Tibial nerve (tissue), 4 donors: Measurements from ENCODE around the gene KAT2B. TPM values are rescaled to one million over a fixed set of nuclear protein-coding genes. Genes with fewer than 3 reads are reported as not detected.

Experiments used
- DNase-seq, 2 donors: peaks; one replicate each; pipeline ENCODE4 v3.0.0-alpha.2; 2019; ENCODE audit warnings: low spot score in 2 of 2
- H3K27ac ChIP-seq, 4 donors: fragments of 200-600 bp; sonication (generic) in 3 of 4; one replicate each; pipeline ENCODE4 v1.5.1; 2017 to 2019; ENCODE audit warnings: mild to moderate bottlenecking in 1 of 4
- H3K27me3 ChIP-seq, 2 donors: fragments of 200-600 bp; sonication (generic) in 1 of 2; one replicate each; pipeline versions ENCODE4 v1.5.1 to v1.6.0; 2017 to 2019
- H3K36me3 ChIP-seq, 3 donors: fragments of 200-600 bp; sonication (generic); one replicate each; pipeline ENCODE4 v1.5.1; 2018 to 2019
- H3K4me1 ChIP-seq, 4 donors: fragments of 200-600 bp; sonication (generic) in 3 of 4; one replicate each; pipeline ENCODE4 v1.5.1; 2017 to 2019
- H3K4me3 ChIP-seq, 4 donors: fragments of 200-600 bp; sonication (generic) in 3 of 4; one replicate each; pipeline ENCODE4 v1.5.1; 2017 to 2019; ENCODE audit warnings: mild to moderate bottlenecking in 1 of 4, moderate library complexity in 1 of 4
- H3K9me3 ChIP-seq, 4 donors: fragments of 200-600 bp; sonication (generic) in 3 of 4; one replicate each; pipeline ENCODE4 v1.5.1; 2017 to 2019
- CTCF ChIP-seq, 5 experiments: fragments of 200-600 bp in 3 of 5; fragments of 450-650 bp in 2 of 5; sonication (generic) in 3 of 5; IDR thresholded peaks; one replicate each; pipeline ENCODE4 v1.5.1; 2016 to 2019; ENCODE audit warnings: antibody characterized with exemption in 5 of 5, mild to moderate bottlenecking in 3 of 5, moderate library complexity in 2 of 5
- EP300 ChIP-seq, 2 donors: sonication (generic); formaldehyde crosslinking; IDR thresholded peaks; one replicate each; pipeline ENCODE4 v1.6.1; 2017; ENCODE audit warnings: antibody characterized with exemption in 2 of 2, mild to moderate bottlenecking in 1 of 2
- POLR2A ChIP-seq, 2 donors: fragments of 450-650 bp; IDR thresholded peaks; one replicate each; pipeline ENCODE4 v1.6.1; 2017; ENCODE audit warnings: antibody characterized with exemption in 2 of 2, mild to moderate bottlenecking in 2 of 2, moderate library complexity in 2 of 2
- WGBS, 2 donors: methylation state at CpG; one replicate each; pipeline ENCODE4 v1.1.5; 2018; 5-methylcytosine and 5-hydroxymethylcytosine counted together
- total RNA-seq, 4 donors: library from RNA; depleted of rRNA; stranded (reverse); fragments of >200 nt; gene quantifications; one replicate each; pipeline ENCODE4 v1.1.0, GENCODE V29; 2016

The KAT2B gene
- total RNA-seq, 4 donors from 2014 or later: 34.5 to 87.2 (median 60.1) TPM

- TF ChIP-seq EP300 (IDR thresholded peaks at IDR 0.05) (no peak), POLR2A (IDR thresholded peaks at IDR 0.05) (no peak), CTCF (IDR thresholded peaks at IDR 0.05) (no peak)
- peak overlapping the region in 3 of 4 donors; percentile 0 to 91 (median 90) for H3K27ac ChIP-seq
- no peaks in the 10 kb centered on the region for H3K27me3 ChIP-seq
- H3K36me3 ChIP-seq: no peaks in the 10 kb centered on the region
- no peak overlapping the region for H3K4me3 ChIP-seq
- WGBS, 2 donors: 63 to 69% methylated on average over 3 of the region's 3 CpGs
- no peaks in the 10 kb centered on the region for H3K9me3 ChIP-seq
- H3K4me1 ChIP-seq: peaks cover 0 to 84% (median 23%) of the 10 kb centered on the region in 4 donors
- DNase-seq: no peak
Observed at GRCh38 chr3:20068512-20069177, 28.4 kb downstream of the KAT2B start.

- peak overlapping the region in 3 of 4 donors; percentile 0 to 91 (median 90) for H3K27ac ChIP-seq
- H3K36me3 ChIP-seq: no peaks in the 10 kb centered on the region
- H3K4me3 ChIP-seq: no peak overlapping the region
- H3K9me3 ChIP-seq: no peaks in the 10 kb centered on the region
- TF ChIP-seq POLR2A (IDR thresholded peaks at IDR 0.05): no peak
- no peak for TF ChIP-seq EP300 (IDR thresholded peaks at IDR 0.05)
- no peak for DNase-seq
- H3K4me1 ChIP-seq: peaks cover 0 to 84% (median 21%) of the 10 kb centered on the region in 4 donors
- no peaks in the 10 kb centered on the region for H3K27me3 ChIP-seq
Observed at GRCh38 chr3:20069178-20069532, 28.9 kb downstream of the KAT2B start.

DNA sequence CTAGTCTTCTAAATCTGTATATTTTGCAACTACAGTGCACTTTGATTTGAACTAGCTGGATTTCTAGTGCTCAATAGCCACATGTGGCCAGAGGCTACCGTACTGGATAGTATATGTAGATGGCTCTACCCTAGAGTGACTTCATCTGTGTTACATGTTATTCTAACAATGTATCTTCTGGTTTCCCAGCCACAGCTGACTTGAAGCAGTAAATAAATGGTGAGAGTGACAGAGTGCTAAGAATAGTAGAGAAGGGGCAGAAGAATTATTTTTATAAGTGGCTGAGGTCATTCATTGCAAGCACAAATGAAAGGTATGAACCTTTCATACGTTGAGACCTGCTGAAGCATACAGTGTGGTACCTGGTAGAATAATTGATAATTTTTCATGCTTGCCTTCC, 30.9 kb downstream of the KAT2B start:
- H3K27me3 ChIP-seq: no peaks in the 10 kb centered on the region
- TF ChIP-seq POLR2A (IDR thresholded peaks at IDR 0.05): no peak
- no peak for DNase-seq
- 71 to 78% methylated on average over 2 of the region's 2 CpGs for WGBS, 2 donors
- H3K4me1 ChIP-seq: peaks cover 0 to 82% (median 14%) of the 10 kb centered on the region in 4 donors
- no peak overlapping the region for H3K4me3 ChIP-seq
- peak overlapping the region; percentile 35 to 91 (median 80) for H3K27ac ChIP-seq
- H3K9me3 ChIP-seq: no peaks in the 10 kb centered on the region
- no peaks in the 10 kb centered on the region for H3K36me3 ChIP-seq

DNA sequence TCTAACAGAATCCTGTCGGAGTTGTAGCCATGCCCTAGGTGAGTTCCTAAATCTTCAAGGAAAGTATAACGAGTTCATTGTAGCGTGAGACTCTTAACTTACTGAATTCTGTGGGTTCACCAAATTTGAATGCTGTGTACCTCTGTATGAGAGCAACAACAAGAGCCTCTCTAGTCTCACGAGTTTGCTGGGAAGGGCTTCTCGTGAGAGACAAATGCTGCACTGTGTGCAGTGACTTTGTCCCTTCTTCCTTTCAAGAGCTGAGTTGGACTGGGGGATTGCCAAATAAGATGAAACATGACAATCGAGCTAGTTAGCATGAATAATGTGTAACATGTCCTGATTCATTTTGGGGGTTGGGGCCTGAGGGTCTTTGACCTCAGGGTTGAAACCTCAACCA, 32.2 kb downstream of the KAT2B start:
- H3K4me1 ChIP-seq: peaks cover 0 to 79% (median 17%) of the 10 kb centered on the region in 4 donors
- DNase-seq: no peak
- H3K27me3 ChIP-seq: no peaks in the 10 kb centered on the region
- peak overlapping the region; percentile 57 to 91 (median 80) for H3K27ac ChIP-seq
- no peaks in the 10 kb centered on the region for H3K36me3 ChIP-seq
- peak; percentile 38 to 89 for TF ChIP-seq EP300 (IDR thresholded peaks at IDR 0.05)
- TF ChIP-seq CTCF (IDR thresholded peaks at IDR 0.05): no peak
- no peak for TF ChIP-seq POLR2A (IDR thresholded peaks at IDR 0.05)
- no peaks in the 10 kb centered on the region for H3K9me3 ChIP-seq
- 48 to 53% methylated on average over 6 of the region's 6 CpGs for WGBS, 2 donors
- no peak overlapping the region for H3K4me3 ChIP-seq

DNA sequence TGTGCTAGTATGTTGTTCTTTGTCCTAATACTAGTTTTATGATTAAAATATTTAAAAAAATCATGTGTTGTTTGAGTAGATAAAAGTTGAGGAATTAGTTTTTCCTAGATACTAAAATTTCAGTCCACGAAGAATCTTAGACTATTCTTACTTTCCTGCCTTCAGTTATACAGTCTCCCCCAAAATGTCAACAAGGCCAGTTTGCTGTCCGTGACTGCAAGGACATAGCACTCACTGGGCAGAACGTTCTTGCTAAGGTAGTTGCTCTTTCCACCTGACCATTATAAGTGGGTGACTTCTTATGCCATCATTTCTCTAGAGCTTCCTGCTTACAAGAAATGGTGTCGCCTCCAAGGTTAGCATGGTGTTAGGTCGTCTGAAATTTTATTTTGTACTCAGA, 32.8 kb downstream of the KAT2B start:
- Histone ChIP-seq H3K4me3 (no peak overlapping the region), H3K4me1 (peaks cover 0 to 73% (median 17%) of the 10 kb centered on the region in 4 donors), H3K36me3 (no peaks in the 10 kb centered on the region), H3K27ac (peak overlapping the region; percentile 57 to 91 (median 80)), H3K27me3 (no peaks in the 10 kb centered on the region), H3K9me3 (no peaks in the 10 kb centered on the region)
- TF ChIP-seq CTCF (IDR thresholded peaks at IDR 0.05) (no peak), EP300 (IDR thresholded peaks at IDR 0.05) (no peak), POLR2A (IDR thresholded peaks at IDR 0.05) (no peak)
- DNase-seq: no peak
- 59 to 60% methylated on average over 5 of the region's 5 CpGs for WGBS, 2 donors

GRCh38 chr3:20073683-20074082, 33.4 kb downstream of the KAT2B start:
- TF ChIP-seq CTCF (IDR thresholded peaks at IDR 0.05): no peak
- TF ChIP-seq POLR2A (IDR thresholded peaks at IDR 0.05): no peak
- no peak for TF ChIP-seq EP300 (IDR thresholded peaks at IDR 0.05)
- no peak for DNase-seq
- H3K36me3 ChIP-seq: no peaks in the 10 kb centered on the region
- H3K4me1 ChIP-seq: peaks cover 0 to 67% (median 17%) of the 10 kb centered on the region in 4 donors
- no peaks in the 10 kb centered on the region for H3K9me3 ChIP-seq
- H3K27me3 ChIP-seq: no peaks in the 10 kb centered on the region
- no peak overlapping the region for H3K4me3 ChIP-seq
- 44 to 53% methylated on average over 4 of the region's 4 CpGs for WGBS, 2 donors
- H3K27ac ChIP-seq: peak overlapping the region; percentile 57 to 91 (median 80)
